Stimulated activated CD8-positive, alpha-beta memory T cell treated with anti-CD3 and anti-CD28 coated beads, Interleukin-2, amount 100 ng/mL, for 1 hour (primary cell): Measurements from ENCODE around the gene MB.
"Not testable (repeated sequence)": the region's sequence is repeated elsewhere in the genome, so short reads cannot be mapped to it uniquely, and the experiment has no call there.

Experiments
- DNase-seq, 2 donors: peaks; one replicate each; pipeline ENCODE4 v3.0.0-alpha.2; 2020; ENCODE audit warnings: low read depth in 2 of 2

The MB gene

DNA sequence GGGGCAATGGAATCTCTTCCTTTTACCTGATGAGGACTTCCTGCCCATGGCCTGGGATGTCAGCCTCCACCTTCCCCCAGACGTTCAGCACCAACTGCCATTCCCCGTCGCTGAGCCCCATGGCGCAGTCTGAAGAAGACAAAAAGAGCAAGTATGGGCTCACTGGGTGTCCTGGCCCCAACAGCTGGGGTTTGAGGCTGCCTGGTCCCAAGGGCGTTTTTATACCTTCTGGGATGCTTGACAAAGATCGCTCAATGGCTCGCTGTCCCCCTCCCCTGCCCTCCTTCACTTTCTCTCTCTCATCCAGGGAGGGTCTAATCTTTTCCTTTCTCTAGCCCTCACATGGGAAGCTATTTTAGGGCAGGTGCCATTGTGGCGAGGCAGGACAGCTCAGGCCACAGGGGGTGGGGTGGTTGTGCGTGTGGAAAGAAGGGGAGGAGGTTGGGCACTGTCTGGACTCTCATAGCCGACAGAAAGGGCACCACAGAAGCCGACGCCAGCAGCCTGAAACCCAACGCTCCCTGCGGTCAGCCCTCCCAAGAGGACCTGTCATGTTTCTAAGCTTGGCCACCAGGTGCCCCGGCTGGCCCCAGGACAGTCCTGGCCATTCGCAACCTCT lies at the start of gene MB:
MB (minus strand) TSS at position 193 of the 619 bp plus-strand sequence; CDS start at position 121, 72 bp downstream.
- DNase-seq = no peak

DNA sequence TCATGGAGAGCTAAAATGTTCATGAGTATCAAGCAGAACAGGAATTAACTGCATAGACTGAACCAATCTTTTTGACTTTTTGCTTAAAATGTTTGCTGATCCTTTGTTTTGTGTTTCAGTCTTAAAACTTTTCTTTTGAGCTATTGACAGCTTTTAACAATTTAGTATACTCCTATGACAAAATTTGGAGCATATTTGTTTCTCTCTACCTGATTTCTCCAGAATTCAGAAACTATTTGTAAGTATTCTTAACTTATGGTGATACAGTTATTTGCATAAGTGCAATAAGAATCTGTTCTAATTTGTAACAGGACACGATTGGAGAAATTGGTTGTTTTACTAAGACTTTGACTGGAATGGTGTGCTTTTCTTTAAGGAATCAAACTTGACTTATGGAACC lies 49.6 kb upstream of the MB start:
- not testable (repeated sequence) for DNase-seq

DNA sequence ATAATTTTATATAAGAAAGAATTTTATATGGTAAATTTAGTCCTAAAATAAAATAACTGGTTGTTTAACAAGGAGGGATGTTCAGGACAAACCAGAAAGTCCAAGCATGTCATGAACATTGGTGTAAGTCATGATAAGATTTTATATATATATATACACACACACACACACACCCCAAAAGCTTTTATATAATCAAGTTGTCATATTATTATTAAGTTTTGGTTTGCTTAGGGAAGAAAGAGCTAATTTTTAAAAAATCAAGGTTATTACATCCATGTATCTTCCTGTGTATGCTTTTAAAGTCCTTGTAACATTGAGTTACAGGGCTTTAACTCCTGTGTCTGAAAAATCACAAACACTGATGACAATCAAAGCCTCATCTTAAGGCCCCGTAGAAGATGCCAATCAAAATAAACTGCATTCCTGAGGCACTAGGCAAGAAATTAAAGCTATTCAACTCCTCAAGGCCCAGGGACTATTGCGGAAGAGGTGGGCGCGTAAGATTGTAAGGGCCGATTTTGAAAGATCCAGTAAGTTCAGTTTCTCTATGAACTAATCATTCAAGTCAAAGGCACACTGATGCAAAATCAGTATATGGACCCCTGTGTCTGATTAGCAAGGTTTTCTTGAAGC lies 47.9 kb upstream of the MB start:
- no peak for DNase-seq

DNA sequence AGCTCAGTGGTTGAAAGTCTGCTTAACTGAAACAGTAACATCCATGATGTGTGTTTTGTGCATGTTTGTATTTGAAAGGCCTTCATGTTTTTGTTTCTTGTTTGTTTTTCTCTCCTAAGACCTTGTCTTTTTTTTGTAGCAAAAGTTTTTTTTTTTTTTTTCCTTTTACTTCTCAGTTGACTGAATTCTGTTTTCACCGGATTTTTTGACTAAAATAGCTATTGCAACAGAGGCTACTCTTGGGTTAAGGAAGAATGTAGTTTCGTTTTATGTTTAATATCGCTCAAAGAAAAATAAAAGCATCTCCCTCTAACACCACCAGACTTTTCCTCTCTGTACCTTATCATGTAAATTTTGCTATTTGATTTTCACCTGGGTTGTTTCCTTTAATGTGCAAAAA lies 46.2 kb upstream of the MB start:
- no peak for DNase-seq

DNA sequence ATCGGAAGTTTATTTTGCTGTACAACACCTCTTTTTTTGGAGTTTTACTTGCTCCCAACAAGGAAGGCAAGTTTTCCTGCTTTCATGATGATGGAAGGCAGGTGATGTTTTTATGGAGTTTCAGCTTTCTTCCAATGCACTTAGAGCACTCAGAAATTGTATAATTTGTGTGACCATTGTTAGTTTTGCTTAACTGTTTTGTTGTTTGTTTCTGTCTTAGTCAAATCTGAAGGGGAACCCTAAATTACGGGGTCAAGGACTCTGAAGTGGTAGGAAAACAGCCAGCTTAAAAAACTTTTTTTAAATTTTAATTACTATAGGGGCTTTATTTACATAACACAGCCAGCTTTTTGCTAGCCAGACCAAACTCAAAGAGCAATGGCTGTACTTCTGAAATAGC lies 45.8 kb upstream of the MB start:
- no peak for DNase-seq

DNA sequence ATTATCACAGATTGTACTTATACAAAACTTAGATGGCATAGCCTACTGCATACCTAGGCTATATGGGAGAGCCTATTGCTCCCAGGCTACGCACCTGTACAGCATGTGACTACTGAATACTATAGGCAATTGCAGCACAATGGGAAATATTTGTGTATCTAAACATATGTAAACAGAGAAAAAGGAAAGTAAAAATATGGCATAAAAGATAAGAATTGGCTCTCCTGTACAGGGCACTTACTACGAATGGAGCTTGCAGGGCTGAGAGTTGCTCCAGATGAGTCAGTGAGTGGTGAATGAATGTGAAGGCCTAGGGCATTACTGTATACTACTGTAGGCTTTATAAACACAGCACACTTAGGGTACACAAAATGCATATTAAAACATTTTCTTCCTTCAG lies 44.3 kb upstream of the MB start:
- DNase-seq = no peak

DNA sequence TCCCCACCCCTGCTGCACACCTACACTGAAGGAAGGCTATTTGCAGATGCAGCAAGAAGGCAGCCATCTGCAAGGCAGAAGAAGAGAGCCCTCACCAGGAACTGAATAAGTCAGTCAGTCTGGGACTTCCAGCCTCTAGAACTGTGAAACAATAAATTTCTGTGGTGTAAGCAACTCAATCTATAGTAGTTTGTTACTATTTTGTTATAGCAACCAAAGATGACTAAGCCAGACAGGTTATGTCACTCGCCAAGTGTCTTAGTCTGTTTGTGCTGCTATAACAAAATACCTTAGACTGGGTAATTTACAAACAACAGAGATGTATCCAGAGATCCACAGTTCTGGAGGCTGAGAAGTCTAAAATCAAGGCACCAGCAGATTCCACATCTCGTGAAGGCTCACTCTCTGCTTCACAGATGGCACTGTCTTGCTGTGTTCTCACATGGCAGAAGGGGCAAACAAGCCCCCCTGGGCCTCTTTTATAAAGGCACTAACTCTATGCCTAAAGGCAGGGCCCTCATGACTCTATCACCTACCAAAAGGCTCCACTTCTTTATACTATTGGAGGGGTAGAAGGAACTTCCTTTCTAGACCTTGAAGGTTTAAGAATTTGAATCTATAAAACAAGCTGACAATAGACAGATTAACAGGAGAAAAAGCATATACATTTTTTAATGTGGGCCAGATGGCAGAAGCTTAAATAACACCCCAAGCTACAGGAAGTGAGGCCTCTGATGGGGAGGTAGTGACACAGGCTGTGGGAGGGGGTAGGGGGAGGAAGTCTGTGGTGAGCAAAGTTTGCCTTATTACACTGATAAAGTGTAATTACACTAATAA lies 43.4 kb upstream of the MB start:
- DNase-seq = peak in 1 of 2 donors; percentile 34

DNA sequence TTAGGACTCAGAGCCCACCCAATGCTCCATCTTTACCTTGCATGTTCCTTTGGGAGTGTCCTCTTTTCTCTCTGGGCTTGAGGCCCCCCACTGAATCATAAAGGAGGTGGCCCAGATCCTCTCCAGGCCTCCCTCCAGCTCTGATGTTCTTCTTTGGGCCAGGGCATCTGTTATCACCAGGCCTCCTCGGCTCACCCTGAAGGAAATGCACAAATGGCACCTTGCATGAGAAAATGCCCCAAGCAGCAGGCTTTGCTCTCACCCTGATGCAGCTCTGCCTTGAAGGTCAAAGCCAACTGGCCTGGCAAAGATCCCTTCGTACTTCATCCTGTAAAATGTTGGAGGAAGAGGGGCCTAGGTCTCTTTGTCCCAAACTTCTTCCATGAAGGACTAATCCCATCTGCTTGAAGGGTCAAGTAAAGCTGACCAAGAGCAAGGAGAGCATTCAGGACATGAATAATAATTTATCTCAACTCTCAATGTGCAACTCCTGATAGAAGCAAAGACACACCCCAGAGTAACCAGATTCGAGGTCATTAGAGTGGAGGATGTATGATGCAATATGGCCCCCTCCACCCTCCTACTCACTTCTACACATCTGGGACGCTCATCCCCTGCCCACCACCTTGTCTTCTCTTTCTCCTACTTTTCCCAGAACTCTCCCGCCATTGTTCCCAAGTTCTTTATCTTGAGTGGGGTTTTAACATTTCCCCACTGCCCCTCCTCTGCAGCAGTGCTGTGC lies 40.6 kb upstream of the MB start:
- DNase-seq = no peak

DNA sequence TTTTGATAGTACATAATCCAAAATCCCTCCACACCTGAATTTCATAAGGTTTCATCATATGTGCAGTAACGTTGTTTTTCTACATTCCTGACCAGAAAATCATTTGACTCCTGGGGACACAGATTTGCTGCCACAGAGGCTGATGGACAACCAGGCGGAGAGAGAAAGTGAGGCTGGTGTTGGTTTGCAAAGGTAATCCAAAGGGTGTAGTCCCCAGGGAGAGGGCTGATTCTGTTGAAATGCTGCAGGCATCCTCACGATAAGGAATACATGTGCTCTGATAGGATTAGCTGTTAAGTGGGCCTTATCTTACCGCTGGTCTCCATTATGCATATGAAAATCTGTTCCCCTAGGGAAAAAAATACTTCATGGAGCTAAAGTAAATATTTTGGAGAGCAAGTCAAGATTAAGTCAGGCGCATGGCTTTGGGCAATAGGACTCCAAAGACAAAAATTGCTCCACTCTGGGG lies 39.2 kb upstream of the MB start:
- no peak for DNase-seq

DNA sequence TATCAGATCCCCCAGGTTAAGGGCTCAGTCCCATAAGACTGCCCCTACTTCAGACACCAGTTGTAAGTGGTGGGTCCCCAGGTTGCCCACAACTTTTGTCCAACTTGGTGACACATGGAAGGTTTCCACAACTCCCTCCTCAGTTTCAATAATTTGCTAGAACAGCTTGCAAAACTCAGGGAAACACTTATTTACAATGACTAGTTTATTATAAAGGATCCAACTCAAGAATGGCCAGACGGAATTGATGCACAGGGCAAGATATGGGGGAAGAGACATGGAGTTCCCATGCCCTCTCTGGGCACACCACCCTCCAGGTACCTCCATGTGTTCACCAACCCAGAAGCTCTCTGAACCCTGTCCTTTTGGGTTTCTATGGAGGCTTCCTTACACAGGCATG lies 36.7 kb upstream of the MB start:
- DNase-seq = no peak

DNA sequence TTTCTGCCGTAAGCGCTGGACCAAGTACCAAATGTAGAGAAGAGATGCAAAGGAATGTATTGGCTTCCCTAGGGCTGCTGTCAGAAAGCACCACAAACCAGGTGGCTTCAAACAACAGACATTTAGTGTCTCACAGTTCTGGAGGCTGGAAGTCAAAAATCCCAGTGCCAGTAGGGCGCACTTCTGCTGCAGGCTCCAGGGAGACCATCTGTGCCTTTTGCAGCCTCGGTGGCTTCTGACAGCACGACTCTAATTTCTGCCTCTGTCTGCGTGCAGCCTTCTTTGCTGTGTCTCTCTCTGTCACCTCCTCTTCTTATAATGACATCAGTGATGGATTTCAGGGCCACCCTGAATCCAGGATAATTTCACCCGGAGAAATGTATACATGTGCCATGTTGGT lies 34.0 kb upstream of the MB start:
- DNase-seq = no peak

DNA sequence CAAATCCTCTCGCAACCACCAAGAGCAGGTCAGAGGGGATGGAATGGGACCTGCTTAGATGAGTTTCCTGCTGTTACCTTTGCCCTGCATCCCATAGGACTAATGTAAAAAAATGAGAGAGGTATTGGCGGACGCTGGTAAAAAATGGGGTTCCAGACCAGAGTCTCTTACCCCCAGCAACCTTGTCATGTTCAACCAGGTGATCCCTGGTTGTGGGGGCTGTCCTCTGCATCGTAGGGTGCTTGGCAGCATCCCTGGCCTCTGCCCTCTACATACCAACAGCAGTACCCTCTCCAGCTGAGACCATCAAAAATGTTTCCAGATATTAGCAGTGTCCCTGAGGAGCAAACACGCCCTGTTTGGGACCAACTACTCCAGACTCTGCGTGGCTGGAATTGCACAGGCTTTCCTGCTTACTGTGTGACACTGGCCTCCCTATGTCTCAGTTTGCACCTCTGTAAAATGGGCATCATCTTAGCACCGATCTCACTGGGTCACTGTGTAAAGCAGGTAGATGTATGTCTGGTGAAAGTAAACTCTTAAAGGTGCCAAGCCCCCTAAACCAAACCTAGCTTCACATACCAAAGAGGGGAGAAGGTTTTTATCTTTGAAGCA lies 32.6 kb upstream of the MB start:
- no peak for DNase-seq

DNA sequence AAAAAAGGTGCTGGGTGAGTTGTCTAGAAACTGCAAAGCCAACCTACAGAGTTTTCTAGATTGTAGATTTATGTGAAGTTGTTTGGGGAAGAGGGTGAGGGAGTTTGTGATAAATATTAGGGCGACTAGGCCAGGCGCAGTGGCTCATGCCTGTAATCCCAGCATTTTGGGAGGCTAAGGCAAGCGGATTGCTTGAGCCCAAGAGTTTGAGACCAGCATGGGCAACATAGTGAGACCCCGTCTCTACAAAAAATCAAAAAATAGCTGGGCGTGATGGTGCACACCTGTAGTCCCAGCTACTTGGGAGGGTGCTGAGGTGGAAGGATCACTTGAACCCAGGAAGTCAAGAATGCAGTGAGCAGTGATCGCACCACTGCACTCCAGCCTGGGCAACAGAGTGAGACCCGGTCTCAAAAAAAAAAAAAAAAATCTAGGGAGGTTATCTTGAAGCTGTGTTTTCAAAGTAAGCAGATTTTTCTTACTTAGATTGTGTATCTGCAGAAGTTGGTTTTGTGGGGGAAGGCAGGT lies 32.0 kb upstream of the MB start:
- no peak for DNase-seq

DNA sequence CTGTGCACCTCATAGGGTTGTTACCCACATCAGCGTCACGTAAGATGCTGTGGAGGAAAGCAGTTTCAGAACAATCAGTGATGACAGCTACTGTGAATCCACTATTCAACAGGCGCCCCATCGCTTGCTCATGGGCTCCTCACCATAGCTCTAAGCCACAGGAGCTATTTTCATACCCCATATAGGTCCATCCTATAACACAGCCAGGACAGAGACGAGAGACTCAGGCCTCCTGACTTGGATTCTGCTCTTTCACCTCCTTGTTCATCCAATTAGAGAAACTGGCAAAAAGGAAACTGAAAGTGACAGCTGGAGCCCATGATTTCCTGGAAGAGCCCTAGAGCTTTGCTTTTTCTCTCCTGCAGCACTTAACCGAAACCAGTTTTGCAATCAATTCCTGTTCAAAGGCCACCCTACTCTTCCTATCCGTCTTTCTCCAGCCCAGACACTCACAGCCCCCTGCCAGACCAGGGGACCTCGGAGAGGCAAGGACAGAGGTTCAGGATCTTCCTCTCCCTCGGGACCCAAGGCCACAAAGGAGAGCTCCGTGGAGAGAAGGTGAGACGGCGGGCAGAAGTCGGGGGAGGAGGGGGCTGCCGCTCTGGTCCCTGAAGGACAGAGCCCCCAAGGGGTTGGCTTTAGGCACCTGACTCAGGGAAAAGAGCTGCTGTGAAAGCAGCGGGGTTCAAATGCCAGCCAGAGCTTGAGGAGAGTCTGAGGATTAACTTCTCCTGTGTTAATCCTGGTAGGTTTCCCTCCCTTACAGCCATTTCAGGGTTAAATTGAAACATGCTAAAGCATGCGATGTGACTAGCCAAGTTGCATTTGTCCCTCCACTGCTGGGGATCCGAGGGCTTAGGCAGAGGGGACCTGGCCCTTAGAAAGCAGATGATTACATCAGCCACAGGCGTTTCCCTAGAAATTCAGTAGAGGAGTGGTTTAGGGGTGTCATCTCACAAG lies 31.2 kb upstream of the MB start, which contains the start of gene APOL6:
APOL6 (plus strand) TSS at position 381 of the 960 bp plus-strand sequence. CDS start 7,980 bp downstream, outside the sequence.
- peak in 1 of 2 donors; percentile 20 for DNase-seq

DNA sequence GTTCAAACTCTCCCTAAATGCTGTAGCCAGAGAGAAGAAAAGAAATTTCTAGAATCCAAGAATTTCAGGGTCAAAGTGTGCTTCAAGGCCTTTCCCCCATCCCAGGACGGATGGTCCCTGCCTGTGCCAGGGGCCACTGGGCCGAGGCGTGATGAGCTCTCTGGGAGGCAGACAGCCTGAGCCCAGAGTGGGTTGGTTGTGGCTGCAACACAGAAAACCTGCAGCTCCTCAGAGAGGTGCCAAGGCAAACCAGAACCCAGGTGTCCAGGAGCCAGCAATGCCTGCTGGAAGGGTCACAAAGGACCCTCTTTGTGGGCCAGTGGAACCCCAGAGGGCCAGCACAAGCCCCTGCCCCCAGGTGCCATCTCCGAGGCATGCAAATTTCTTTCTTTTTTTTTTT lies 28.5 kb upstream of the MB start:
- no peak for DNase-seq

DNA sequence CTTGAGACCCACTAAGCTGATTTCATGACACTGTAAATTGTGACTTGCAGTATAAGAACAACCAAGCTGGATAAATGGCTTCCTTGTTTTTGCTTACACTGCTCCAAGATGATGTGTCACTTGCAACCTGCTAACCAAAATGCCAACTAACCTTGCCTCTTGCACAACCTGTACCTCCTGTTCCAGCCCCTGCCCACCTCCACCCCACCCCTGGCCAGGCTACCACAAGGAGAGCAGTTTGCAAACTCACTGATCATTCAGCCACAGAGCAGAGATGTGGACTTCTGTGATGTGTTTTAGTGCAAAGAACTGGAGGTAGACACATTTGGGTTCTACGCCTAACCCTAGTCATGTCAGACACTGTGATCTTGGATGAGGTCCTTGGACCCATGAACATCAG lies 26.9 kb upstream of the MB start:
- DNase-seq = no peak

DNA sequence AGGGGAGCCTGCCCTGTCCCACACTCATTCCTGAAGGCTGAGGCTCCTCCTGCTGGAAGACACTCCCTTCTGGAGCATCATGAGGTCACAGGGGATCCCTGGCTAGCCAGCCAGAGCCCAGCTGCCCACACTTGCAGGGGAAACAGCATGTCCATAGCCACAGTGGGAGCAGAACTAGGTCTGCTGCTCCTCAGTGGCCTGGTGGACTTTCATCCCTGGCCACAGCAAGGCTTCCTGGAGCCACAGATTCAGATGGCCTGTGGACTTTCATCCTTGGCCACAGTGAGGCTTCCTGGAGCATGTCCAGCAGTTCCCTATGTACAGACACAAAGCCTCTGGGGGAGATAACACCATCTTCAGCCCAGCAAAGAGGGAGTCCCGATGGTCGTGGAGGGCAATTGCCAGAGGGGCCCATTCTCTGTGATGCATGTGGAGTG lies 25.2 kb upstream of the MB start:
- DNase-seq = no peak

DNA sequence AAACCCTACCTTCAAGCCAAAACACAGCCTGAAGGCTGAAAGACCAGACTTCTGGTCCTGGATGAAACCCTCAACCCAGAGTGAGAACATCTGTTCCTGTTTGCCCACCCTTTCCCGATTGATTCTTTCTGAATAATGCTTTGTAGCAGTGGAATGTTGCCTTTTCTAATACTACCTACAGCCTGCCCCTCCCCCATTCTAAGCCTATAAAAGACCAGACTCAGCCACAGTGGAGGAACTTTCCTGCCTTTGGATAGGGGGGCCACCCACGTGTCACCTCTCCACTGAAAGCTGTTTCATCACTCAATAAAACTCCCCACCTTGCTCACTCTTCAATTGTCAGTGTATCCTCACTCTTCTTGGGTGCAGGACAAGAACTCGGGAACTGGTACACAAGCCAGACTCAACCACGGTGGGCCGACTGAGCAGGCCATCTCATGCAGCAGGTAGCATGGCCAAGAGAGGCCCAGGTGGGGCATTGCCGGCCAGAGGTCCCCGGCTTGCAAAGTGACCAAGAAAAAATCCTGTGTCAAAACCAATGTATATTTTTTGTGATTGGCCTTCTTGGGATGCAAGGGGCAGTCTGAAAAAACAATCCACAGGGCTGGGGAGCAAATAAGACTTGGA lies 24.5 kb upstream of the MB start:
- DNase-seq = no peak

DNA sequence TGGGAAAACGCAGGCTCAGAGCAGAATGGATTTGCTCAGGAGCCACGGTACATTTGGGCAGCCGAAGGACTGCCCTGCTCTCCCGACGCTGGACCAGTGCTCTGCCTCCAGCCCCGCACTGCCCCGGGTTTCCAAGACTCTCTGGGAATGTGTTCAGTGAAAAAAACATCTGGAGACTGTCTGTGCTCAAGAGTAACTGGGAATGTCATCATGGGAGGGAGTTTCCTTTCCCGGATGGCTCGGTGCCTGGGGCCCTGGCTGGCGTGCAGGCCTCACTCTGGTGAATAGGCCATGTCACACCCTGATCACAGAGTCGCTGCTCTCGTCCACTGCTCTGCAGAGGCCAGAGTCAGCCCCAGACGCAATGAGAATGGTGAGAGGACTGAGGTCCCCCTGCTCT lies 21.3 kb upstream of the MB start:
- no peak for DNase-seq

DNA sequence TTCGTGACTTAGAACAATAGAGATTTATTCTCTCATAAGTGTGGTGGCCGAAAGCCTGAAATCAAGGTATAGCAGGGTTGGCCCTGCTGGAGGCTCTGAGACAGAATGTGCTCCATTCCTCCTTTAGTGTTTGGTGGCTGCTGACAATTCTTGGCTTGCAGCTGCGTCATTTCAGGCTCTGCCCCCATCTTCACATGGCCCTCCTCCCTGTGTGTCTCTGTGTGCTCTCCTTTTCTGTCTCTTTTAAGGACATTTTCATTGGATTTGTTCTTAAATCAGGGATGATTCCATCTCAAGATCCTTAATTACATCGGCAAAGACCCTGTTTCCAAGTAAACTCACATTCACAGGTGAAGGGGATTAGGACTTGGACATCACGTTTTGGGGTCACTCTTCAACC lies 20.9 kb upstream of the MB start:
- no peak for DNase-seq
